Bronchial epithelial cell (primary cell): ENCODE results near the gene TWIST2. TPM values are rescaled to one million over a fixed set of nuclear protein-coding genes. Genes with fewer than 3 reads are reported as not detected.

Experiments used
- DNase-seq: peaks from one replicate; pipeline ENCODE4 v3.0.0-alpha.2; 2010; ENCODE audit warnings: low read depth
- FAIRE-seq: peaks from 2 replicates; lab custom pipeline; 2011; peaks lifted over from hg19 to GRCh38; lab: Jason Lieb, UNC
- H3K27me3 ChIP-seq: 2 replicates; pipeline ENCODE4 v1.5.1; 2011; ENCODE audit warnings: low read length; ENCODE audit not compliant: control insufficient read depth, insufficient read depth
- H3K36me3 ChIP-seq: 2 replicates; pipeline ENCODE4 v1.5.1; 2011; ENCODE audit warnings: low read length; ENCODE audit not compliant: control insufficient read depth, insufficient read depth
- H3K4me3 ChIP-seq: 2 replicates; pipeline ENCODE4 v1.5.1; 2011; ENCODE audit warnings: mild to moderate bottlenecking, low read depth, low read length, control low read depth
- CTCF ChIP-seq: IDR thresholded peaks from 2 replicates; pipeline ENCODE4 v1.5.1; 2011; ENCODE audit warnings: mild to moderate bottlenecking, moderate library complexity, low read length, control low read depth, inconsistent platforms; ENCODE audit not compliant: insufficient read depth, severe bottlenecking
- total RNA-seq: library from RNA; depleted of rRNA; stranded (reverse); fragments of >200 nt; gene quantifications from 2 replicates; pipeline ENCODE4 v1.2.1, GENCODE V29; 2014

Gene TWIST2
- total RNA-seq, 1 donor from 2014 or later = 7.4 TPM

GRCh38 chr2:238924032-238924431, 76.1 kb downstream of the TWIST2 start:
- no peak overlapping the region for H3K4me3 ChIP-seq
- H3K27me3 ChIP-seq = peaks cover 6% of the 10 kb centered on the region
- no peak for TF ChIP-seq CTCF
- DNase-seq (no peak), FAIRE-seq (no peak)
- no peaks in the 10 kb centered on the region for H3K36me3 ChIP-seq

- no peak for DNase-seq
Observed at GRCh38 chr2:238924796-238925195, 76.9 kb downstream of the TWIST2 start.

GRCh38 chr2:238925281-238925680, 77.4 kb downstream of the TWIST2 start:
- Histone ChIP-seq H3K36me3 (no peaks in the 10 kb centered on the region), H3K4me3 (no peak overlapping the region), H3K27me3 (peaks cover 6% of the 10 kb centered on the region)
- no peak for TF ChIP-seq CTCF
- DNase-seq (no peak), FAIRE-seq (no peak)

More at GRCh38 chr2:238924796-238925195, 76.9 kb downstream of the TWIST2 start:
- Histone ChIP-seq H3K36me3 (no peaks in the 10 kb centered on the region), H3K4me3 (no peak overlapping the region), H3K27me3 (peaks cover 6% of the 10 kb centered on the region)
- FAIRE-seq = no peak
- no peak for TF ChIP-seq CTCF

- DNase-seq = no peak
- Histone ChIP-seq H3K4me3 (no peak overlapping the region), H3K27me3 (peaks cover 6% of the 10 kb centered on the region), H3K36me3 (no peaks in the 10 kb centered on the region)
- no peak for TF ChIP-seq CTCF
- FAIRE-seq = no peak
Observed at GRCh38 chr2:238925816-238926521, 78.1 kb downstream of the TWIST2 start.

GRCh38 chr2:238926761-238927611, 79.1 kb downstream of the TWIST2 start:
- Histone ChIP-seq H3K36me3 (no peaks in the 10 kb centered on the region), H3K4me3 (no peak overlapping the region), H3K27me3 (peaks cover 6% of the 10 kb centered on the region)
- no peak for DNase-seq
- TF ChIP-seq CTCF = no peak
- FAIRE-seq = no peak
